Upper lobe of right lung (tissue), 1 donor: ENCODE measurements around the gene NAT9. TPM values are rescaled to one million over a fixed set of nuclear protein-coding genes. Genes with fewer than 3 reads are reported as not detected.

Source experiments
- ATAC-seq: fragments of 200-7000 bp; cut with Tn5 transposase; one replicate; pipeline ENCODE4 v1.9.1; 2020; ENCODE audit warnings: mild to moderate bottlenecking, moderate library complexity
- DNase-seq: peaks from one replicate; pipeline ENCODE4 v3.0.0-alpha.2; 2020
- H3K27ac ChIP-seq: fragments of 200-600 bp; one replicate; pipeline ENCODE4 v1.8.0; 2022
- H3K27me3 ChIP-seq: fragments of 200-600 bp; one replicate; pipeline ENCODE4 v1.8.0; 2022; ENCODE audit warnings: mild to moderate bottlenecking
- H3K36me3 ChIP-seq: fragments of 200-600 bp; one replicate; pipeline ENCODE4 v1.8.0; 2022
- H3K4me1 ChIP-seq: fragments of 200-600 bp; one replicate; pipeline ENCODE4 v1.8.0; 2022
- H3K4me3 ChIP-seq: fragments of 200-600 bp; one replicate; pipeline ENCODE4 v1.8.0; 2022; ENCODE audit warnings: mild to moderate bottlenecking
- H3K9me3 ChIP-seq: fragments of 200-600 bp; one replicate; pipeline ENCODE4 v1.8.0; 2022
- CTCF ChIP-seq: fragments of 200-600 bp; IDR thresholded peaks from one replicate; pipeline ENCODE4 v1.8.0; 2022; ENCODE audit warnings: antibody characterized with exemption
- intact Hi-C: fragments of 100-400 bp; cut with DNase I; formaldehyde crosslinking; loops from one replicate; pipeline ENCODE4 v1.11.0; 2022
- total RNA-seq: library from RNA; stranded (reverse); fragmentation: NEBNext Ultra II Directional; extraction: Animal tissue kit (Norgen Biotek cat#: 25700); gene quantifications from one replicate; pipeline ENCODE4 v1.2.1, GENCODE V29; 2021
- donor health status: DM: no; HTN: yes; CAD: no; lungs with severe emphysema.

Gene NAT9
- total RNA-seq, 1 donor from 2014 or later, result 40.8 TPM

GRCh38 chr17:74742153-74742515, 34.0 kb downstream of the NAT9 start:
- ATAC-seq (no peak), DNase-seq (no peak)
- Histone ChIP-seq H3K9me3 (no peaks in the 10 kb centered on the region), H3K27ac (peak overlapping the region; percentile 36), H3K4me3 (no peak overlapping the region), H3K27me3 (peaks cover 29% of the 10 kb centered on the region), H3K36me3 (no peaks in the 10 kb centered on the region), H3K4me1 (peaks cover 60% of the 10 kb centered on the region)
- no peak for TF ChIP-seq CTCF
- intact Hi-C loops, result loop anchor here (10.0 kb wide), 1 partner anchor 123 kb away; no protein-coding TSS in a partner anchor

- H3K27ac ChIP-seq, result no peak overlapping the region
- DNase-seq, result no peak
- intact Hi-C loops, result loop anchor here (10.0 kb wide), 1 partner anchor 124 kb away; no protein-coding TSS in a partner anchor
These were observed 35.3 kb downstream of the NAT9 start for GRCh38 chr17:74740641-74741387.

GRCh38 chr17:74740173-74740572, 36.0 kb downstream of the NAT9 start:
- no peak for ATAC-seq
- Histone ChIP-seq H3K9me3 (no peaks in the 10 kb centered on the region), H3K36me3 (no peaks in the 10 kb centered on the region), H3K4me3 (no peak overlapping the region), H3K27me3 (peaks cover 29% of the 10 kb centered on the region), H3K4me1 (peaks cover 56% of the 10 kb centered on the region), H3K27ac (no peak overlapping the region)
- intact Hi-C loops, result loop anchor here (10.0 kb wide), 1 partner anchor 125 kb away; no protein-coding TSS in a partner anchor
- no peak for TF ChIP-seq CTCF
- no peak for DNase-seq

More at GRCh38 chr17:74740641-74741387, 35.3 kb downstream of the NAT9 start:
- H3K4me3 ChIP-seq, result no peak overlapping the region
- no peaks in the 10 kb centered on the region for H3K9me3 ChIP-seq
- TF ChIP-seq CTCF, result no peak
- no peak for ATAC-seq
- peaks cover 29% of the 10 kb centered on the region for H3K27me3 ChIP-seq
- peaks cover 60% of the 10 kb centered on the region for H3K4me1 ChIP-seq
- H3K36me3 ChIP-seq, result no peaks in the 10 kb centered on the region

- no peak for ATAC-seq
- no peak for DNase-seq
- no peak overlapping the region for H3K27ac ChIP-seq
- peaks cover 48% of the 10 kb centered on the region for H3K4me1 ChIP-seq
- H3K27me3 ChIP-seq, result peaks cover 29% of the 10 kb centered on the region
- no peaks in the 10 kb centered on the region for H3K36me3 ChIP-seq
- TF ChIP-seq CTCF, result no peak
- H3K9me3 ChIP-seq, result no peaks in the 10 kb centered on the region
- no peak overlapping the region for H3K4me3 ChIP-seq
- intact Hi-C loops, result no loop called here
These were observed 36.8 kb downstream of the NAT9 start for GRCh38 chr17:74739227-74739831.

- Histone ChIP-seq H3K27me3 (peaks cover 29% of the 10 kb centered on the region), H3K4me1 (peaks cover 43% of the 10 kb centered on the region)
- ATAC-seq, result peak; percentile 48
These were observed 37.8 kb downstream of the NAT9 start for GRCh38 chr17:74738051-74738996.

More at GRCh38 chr17:74738051-74738996, 37.8 kb downstream of the NAT9 start:
- TF ChIP-seq CTCF, result no peak
- H3K27ac ChIP-seq, result peak overlapping the region; percentile 42
- intact Hi-C loops, result no loop called here
- no peak for DNase-seq
- H3K36me3 ChIP-seq, result no peaks in the 10 kb centered on the region
- no peaks in the 10 kb centered on the region for H3K9me3 ChIP-seq
- peak overlapping the region; percentile 45 for H3K4me3 ChIP-seq
